ENCODE data around the gene WDR4.

The WDR4 gene

GRCh38 chr21:42830456-42831455 is 48.6 kb downstream of the WDR4 start:
- H3F3A ChIP-seq (ENCODE audit: control insufficient read depth, insufficient read depth), result peaks cover 3% of the 10 kb centered on the region
- H3K4me2 ChIP-seq (ENCODE audit: low read length), result no peak overlapping the region
- H3K36me3 ChIP-seq (ENCODE audit: control insufficient read depth, low read length), result no peaks in the 10 kb centered on the region
- no peak overlapping the region for H3K4me3 ChIP-seq (ENCODE audit: low read length)
- H3K27ac ChIP-seq (ENCODE audit: low read depth, low read length), result no peak overlapping the region
- no peaks in the 10 kb centered on the region for H3K9me2 ChIP-seq (replicated peaks; ENCODE audit: control insufficient read depth, low read length)
- peaks cover 35% of the 10 kb centered on the region for H3K27me3 ChIP-seq (ENCODE audit: control insufficient read depth, low read length)
- 0 out of 2 replicates have a peak, but pooled peaks cover 3% of the 10 kb centered on the region for H3K4me1 ChIP-seq (ENCODE audit: control insufficient read depth, low read length)
- no peaks in the 10 kb centered on the region for H3K79me2 ChIP-seq (ENCODE audit: control insufficient read depth, low read length)
- no peak for TF ChIP-seq CTCF (IDR thresholded peaks at IDR 0.05; ENCODE audit: low read depth, low read length, poor library complexity, severe bottlenecking)
- TF ChIP-seq EZH2phosphoT487 (IDR thresholded peaks at IDR 0.05; ENCODE audit: borderline replicate concordance, low read length), result no peak
- no peaks in the 10 kb centered on the region for H4K20me1 ChIP-seq (ENCODE audit: control insufficient read depth, insufficient read depth, low read depth, low read length)
- H3K9me3 ChIP-seq (ENCODE audit: control insufficient read depth, insufficient read depth, low read length), result no peaks in the 10 kb centered on the region

GRCh38 chr21:42829954-42830353 is 49.4 kb downstream of the WDR4 start:
- Histone ChIP-seq H3K4me3 (ENCODE audit: low read length) (no peak overlapping the region), H3K4me1 (ENCODE audit: control insufficient read depth, low read length) (0 out of 2 replicates have a peak, but pooled peaks cover 3% of the 10 kb centered on the region), H3K27me3 (ENCODE audit: control insufficient read depth, low read length) (peaks cover 42% of the 10 kb centered on the region), H3K9me3 (ENCODE audit: control insufficient read depth, insufficient read depth, low read length) (no peaks in the 10 kb centered on the region), H3K4me2 (ENCODE audit: low read length) (no peak overlapping the region), H3K9me2 (replicated peaks; ENCODE audit: control insufficient read depth, low read length) (no peaks in the 10 kb centered on the region), H3K79me2 (ENCODE audit: control insufficient read depth, low read length) (no peaks in the 10 kb centered on the region), H3K27ac (ENCODE audit: low read depth, low read length) (no peak overlapping the region), H4K20me1 (ENCODE audit: control insufficient read depth, insufficient read depth, low read depth, low read length) (no peaks in the 10 kb centered on the region), H3F3A (ENCODE audit: control insufficient read depth, insufficient read depth) (no peaks in the 10 kb centered on the region), H3K36me3 (ENCODE audit: control insufficient read depth, low read length) (no peaks in the 10 kb centered on the region)
- TF ChIP-seq EZH2phosphoT487 (IDR thresholded peaks at IDR 0.05; ENCODE audit: borderline replicate concordance, low read length), result no peak

GRCh38 chr21:42829417-42829816 is 49.9 kb downstream of the WDR4 start:
- Histone ChIP-seq H3K27me3 (ENCODE audit: control insufficient read depth, low read length) (peaks cover 42% of the 10 kb centered on the region), H3K4me1 (ENCODE audit: control insufficient read depth, low read length) (0 out of 2 replicates have a peak, but pooled peaks cover 3% of the 10 kb centered on the region), H3K27ac (ENCODE audit: low read depth, low read length) (no peak overlapping the region), H3K36me3 (ENCODE audit: control insufficient read depth, low read length) (no peaks in the 10 kb centered on the region), H3K9me3 (ENCODE audit: control insufficient read depth, insufficient read depth, low read length) (no peaks in the 10 kb centered on the region), H3K4me2 (ENCODE audit: low read length) (no peak overlapping the region), H3K4me3 (ENCODE audit: low read length) (no peak overlapping the region), H3K9me2 (replicated peaks; ENCODE audit: control insufficient read depth, low read length) (no peaks in the 10 kb centered on the region), H3F3A (ENCODE audit: control insufficient read depth, insufficient read depth) (no peaks in the 10 kb centered on the region), H3K79me2 (ENCODE audit: control insufficient read depth, low read length) (no peaks in the 10 kb centered on the region), H4K20me1 (ENCODE audit: control insufficient read depth, insufficient read depth, low read depth, low read length) (no peaks in the 10 kb centered on the region)
- no peak for TF ChIP-seq CTCF (IDR thresholded peaks at IDR 0.05; ENCODE audit: low read depth, low read length, poor library complexity, severe bottlenecking)
- TF ChIP-seq EZH2phosphoT487 (IDR thresholded peaks at IDR 0.05; ENCODE audit: borderline replicate concordance, low read length), result no peak

- H3K36me3 ChIP-seq (ENCODE audit: control insufficient read depth, low read length), result no peaks in the 10 kb centered on the region
These were observed 51.8 kb downstream of the WDR4 start for GRCh38 chr21:42827588-42827987.

More at GRCh38 chr21:42827588-42827987, 51.8 kb downstream of the WDR4 start:
- Histone ChIP-seq H3K79me2 (ENCODE audit: control insufficient read depth, low read length) (no peaks in the 10 kb centered on the region), H3K27me3 (ENCODE audit: control insufficient read depth, low read length) (peaks cover 46% of the 10 kb centered on the region), H3K9me3 (ENCODE audit: control insufficient read depth, insufficient read depth, low read length) (no peaks in the 10 kb centered on the region), H3F3A (ENCODE audit: control insufficient read depth, insufficient read depth) (no peaks in the 10 kb centered on the region), H3K9me2 (replicated peaks; ENCODE audit: control insufficient read depth, low read length) (no peaks in the 10 kb centered on the region), H3K27ac (ENCODE audit: low read depth, low read length) (no peak overlapping the region), H3K4me2 (ENCODE audit: low read length) (no peak overlapping the region), H3K4me1 (ENCODE audit: control insufficient read depth, low read length) (no peaks in the 10 kb centered on the region), H4K20me1 (ENCODE audit: control insufficient read depth, insufficient read depth, low read depth, low read length) (no peaks in the 10 kb centered on the region), H3K4me3 (ENCODE audit: low read length) (no peak overlapping the region)
- no peak for TF ChIP-seq CTCF (IDR thresholded peaks at IDR 0.05; ENCODE audit: low read depth, low read length, poor library complexity, severe bottlenecking)
- no peak for TF ChIP-seq EZH2phosphoT487 (IDR thresholded peaks at IDR 0.05; ENCODE audit: borderline replicate concordance, low read length)
